Measurements from ENCODE around the gene BICD2. TPM values are rescaled to one million over a fixed set of nuclear protein-coding genes. Genes with fewer than 3 reads are reported as not detected.

Gene BICD2
- total and polyA plus RNA-seq, 2 of the 13 experiments (the other 11 are each of a cell fraction or from before 2014, with no cell fraction given): 5.1 to 17.4 TPM

GRCh38 chr9:92711844-92712243 lies 52.8 kb downstream of the BICD2 start:
- intact Hi-C loops (cut with micrococcal nuclease; ENCODE audit: unreplicated experiment): no loop called here
- TF ChIP-seq TCF7 (IDR thresholded peaks at IDR 0.05; ENCODE audit: low read depth) (no peak), ATF5 (CRISPR knock-in tag; IDR thresholded peaks at IDR 0.05; ENCODE audit: low read depth) (no peak), ZNF710 (CRISPR knock-in tag; IDR thresholded peaks at IDR 0.05; ENCODE audit: borderline replicate concordance) (no peak), E2F5 (CRISPR knock-in tag; conservative IDR thresholded peaks at IDR 0.05) (no peak), DMTF1 (CRISPR knock-in tag; IDR thresholded peaks at IDR 0.05) (no peak), HNRNPUL1 (IDR thresholded peaks at IDR 0.05; ENCODE audit: low read depth, low read length) (no peak), POLR2AphosphoS5 (IDR thresholded peaks at IDR 0.05; ENCODE audit: low read depth, low read length) (no peak), ZNF326 (CRISPR knock-in tag; IDR thresholded peaks at IDR 0.05; ENCODE audit: borderline replicate concordance) (no peak), POLR2AphosphoS2 (IDR thresholded peaks at IDR 0.05; ENCODE audit: low read depth, low read length) (no peak), FIP1L1 (IDR thresholded peaks at IDR 0.05; ENCODE audit: borderline replicate concordance, insufficient read depth, low read depth, low read length) (no peak), GMEB1 (CRISPR knock-in tag; IDR thresholded peaks at IDR 0.05; ENCODE audit: borderline replicate concordance) (no peak), ZKSCAN8 (CRISPR knock-in tag; IDR thresholded peaks at IDR 0.05; ENCODE audit: borderline replicate concordance) (no peak), ZNF550 (CRISPR knock-in tag; IDR thresholded peaks at IDR 0.05; ENCODE audit: borderline replicate concordance) (no peak), U2AF2 (IDR thresholded peaks at IDR 0.05; ENCODE audit: low read depth, low read length) (no peak), KMT2B (CRISPR knock-in tag; IDR thresholded peaks at IDR 0.05) (no peak), JDP2 (CRISPR knock-in tag; IDR thresholded peaks at IDR 0.05; ENCODE audit: borderline replicate concordance) (no peak), U2AF1 (optimal IDR thresholded peaks at IDR 0.05; ENCODE audit: low read depth, low read length) (no peak), PHB2 (IDR thresholded peaks at IDR 0.05; ENCODE audit: partially characterized antibody) (no peak)
- FAIRE-seq (no peak), DNase-seq (ENCODE audit: low spot score) (no peak), ATAC-seq (no peak)
- no peaks in the 10 kb centered on the region for H3K4me1 ChIP-seq (ENCODE audit: insufficient read depth, low read length)
- H3K9me3 ChIP-seq (ENCODE audit: low read length): no peaks in the 10 kb centered on the region
- no peaks in the 10 kb centered on the region for H3K27me3 ChIP-seq (ENCODE audit: control insufficient read depth in 1 of 2, insufficient read depth in 2 of 2, low read length in 2 of 2)
- H3K4me3 ChIP-seq (replicated peaks in 1 of 3; ENCODE audit: insufficient read depth in 1 of 3, low read depth in 2 of 3, low read length in 3 of 3): no peak overlapping the region
- H4K20me1 ChIP-seq (ENCODE audit: insufficient read depth, low read length): no peaks in the 10 kb centered on the region; the same call in 1 of the 2 replicates
- POLR2A ChIA-PET: no interaction called here
- no peak overlapping the region for H3K4me2 ChIP-seq (ENCODE audit: low read depth, low read length)
- WGBS (ENCODE audit: low lambda C conversion rate): 100% methylated on average over 6 of the region's 6 CpGs
- CTCF ChIA-PET (ENCODE audit: low intra/inter-chr PET ratio, low total read pairs): no interaction called here
- in situ Hi-C loops (cut with HindIII; ENCODE audit: extremely low pct_ligation_motif_present, low pct_unique_long_range_greater_than_20kb): no loop called here
- no peak overlapping the region for H3K27ac ChIP-seq (ENCODE audit: extremely low read length, insufficient read depth, low read length)
- peaks cover 25 to 56% of the 10 kb centered on the region in 2 experiments; a peak in 4 of 5 replicates for H3K36me3 ChIP-seq (replicated peaks in 1 of 2; ENCODE audit: control insufficient read depth in 1 of 2, insufficient read depth in 2 of 2, low read length in 2 of 2)
- H2AFZ ChIP-seq (ENCODE audit: low read length): no peak overlapping the region
- no peak overlapping the region for H3K9ac ChIP-seq (ENCODE audit: insufficient read depth, low read depth, low read length)
- H3K79me2 ChIP-seq (ENCODE audit: insufficient read depth, low read length): no peaks in the 10 kb centered on the region
- no TSS peak for BruUV-seq (replicated peaks)

Measured in HepG2 (cell line).